ENCODE measurements around the gene TERT.

GRCh38 chr5:1205255-1206180, 89.3 kb downstream of the TERT start:
- TF ChIP-seq CTCF (IDR thresholded peaks at IDR 0.05; ENCODE audit: low read depth, low read length) (no peak), EZH2phosphoT487 (IDR thresholded peaks at IDR 0.05; ENCODE audit: low read depth) (no peak)
